PC-9 (cell line): ENCODE data around the gene NRXN2. TPM values are rescaled to one million over a fixed set of nuclear protein-coding genes. Genes with fewer than 3 reads are reported as not detected.

Experiments used
- BruUV-seq: library from RNA; stranded (reverse); fragments of 400-500 nt; replicated peaks from 2 replicates; lab custom pipeline; 2021; lab: Mats Ljungman, UMichigan
- CTCF ChIA-PET: fragments of 300-600 bp; sonication (Branson Sonifier 250); formaldehyde crosslinking; loops from one replicate; lab custom pipeline; 2022; ENCODE audit warnings: antibody characterized with exemption; lab: Charles Lee
- POLR2A ChIA-PET: fragments of 300-600 bp; sonication (Branson Sonifier 250); formaldehyde crosslinking; loops from one replicate; lab custom pipeline; 2022; ENCODE audit warnings: antibody characterized with exemption; ENCODE audit not compliant: unreplicated experiment; lab: Charles Lee
- DNase-seq, 2 experiments: peaks; one replicate each; pipeline versions ENCODE4 v3.0.0 to v3.0.0-alpha.2; 2015 to 2022; ENCODE audit warnings: mixed read lengths in 1 of 2
- H2AFZ ChIP-seq: fragments of 200-600 bp; sonication (generic); 2 replicates; pipeline ENCODE4 v1.8.1; 2017; ENCODE audit warnings: antibody characterized with exemption
- H3F3A ChIP-seq: fragments of 200-600 bp; sonication (generic); 2 replicates; pipeline ENCODE4 v1.8.1; 2017; ENCODE audit warnings: antibody characterized with exemption, mild to moderate bottlenecking, low read depth; ENCODE audit not compliant: insufficient read depth
- H3K27ac ChIP-seq: fragments of 200-600 bp; sonication (generic); 2 replicates; pipeline ENCODE4 v1.6.1; 2016; ENCODE audit warnings: mixed run types
- H3K27me3 ChIP-seq: fragments of 200-600 bp; sonication (generic); 2 replicates; pipeline ENCODE4 v1.6.1; 2016; ENCODE audit warnings: low read depth, mixed run types; ENCODE audit not compliant: insufficient read depth
- H3K36me3 ChIP-seq: fragments of 200-600 bp; sonication (generic); 2 replicates; pipeline ENCODE4 v1.6.1; 2016; ENCODE audit warnings: low read depth, mixed run types
- H3K4me1 ChIP-seq: fragments of 200-600 bp; sonication (generic); replicated peaks from 2 replicates; pipeline ENCODE4 v1.6.1; 2016; ENCODE audit warnings: mixed run types; ENCODE audit not compliant: insufficient read depth
- H3K4me2 ChIP-seq: fragments of 200-600 bp; sonication (generic); 2 replicates; pipeline ENCODE4 v1.6.1; 2017; ENCODE audit warnings: mixed run types
- H3K4me3 ChIP-seq: fragments of 200-600 bp; sonication (generic); 2 replicates; pipeline ENCODE4 v1.6.1; 2016; ENCODE audit warnings: mixed run types
- H3K79me2 ChIP-seq: fragments of 200-600 bp; sonication (generic); 2 replicates; pipeline ENCODE4 v1.6.1; 2017; ENCODE audit warnings: low read depth, mixed run types
- H3K9me2 ChIP-seq: fragments of 200-600 bp; sonication (generic); 2 replicates; pipeline ENCODE4 v1.8.1; 2017; ENCODE audit warnings: mild to moderate bottlenecking; ENCODE audit not compliant: insufficient read depth
- H3K9me3 ChIP-seq: fragments of 200-600 bp; sonication (generic); 2 replicates; pipeline ENCODE4 v1.8.1; 2016; ENCODE audit warnings: low read depth; ENCODE audit not compliant: insufficient read depth
- H4K20me1 ChIP-seq: fragments of 200-600 bp; sonication (generic); 2 replicates; pipeline ENCODE4 v1.8.1; 2017; ENCODE audit not compliant: insufficient read depth
- EZH2 ChIP-seq: fragments of 200-600 bp; sonication (generic); IDR thresholded peaks from 2 replicates; pipeline ENCODE4 v1.8.0; 2017; ENCODE audit warnings: antibody characterized with exemption, low read depth
- intact Hi-C: fragments of 100-400 bp; cut with micrococcal nuclease; formaldehyde crosslinking; loops from one replicate; pipeline ENCODE4 v1.10.0; 2022; ENCODE audit not compliant: unreplicated experiment
- total RNA-seq: library from RNA; stranded (reverse); gene quantifications from 2 replicates; pipeline ENCODE4 v1.2.3, GENCODE V29; 2021
- TF ChIP-seq, protein P1 (sequence below): fragments of 200-600 bp; sonication (generic); conservative IDR thresholded peaks from 2 replicates; pipeline ENCODE4 v1.6.1; 2017; ENCODE audit warnings: mixed run types, antibody characterized with exemption, mild to moderate bottlenecking, moderate library complexity

Gene NRXN2
- total RNA-seq, 1 experiment from 2014 or later: not detected

GRCh38 chr11:64658265-64658664 lies 64.7 kb downstream of the NRXN2 start:
- H2AFZ ChIP-seq: no peak overlapping the region
- peaks cover 38% of the 10 kb centered on the region for H3K4me1 ChIP-seq
- POLR2A ChIA-PET: interaction anchor here (0.6 kb wide), 1 partner anchor 107 kb away, joined by 5 read pairs; no protein-coding TSS in a partner anchor
- no peaks in the 10 kb centered on the region for H4K20me1 ChIP-seq
- TF ChIP-seq EZH2: no peak
- TF ChIP-seq, protein P1, sequence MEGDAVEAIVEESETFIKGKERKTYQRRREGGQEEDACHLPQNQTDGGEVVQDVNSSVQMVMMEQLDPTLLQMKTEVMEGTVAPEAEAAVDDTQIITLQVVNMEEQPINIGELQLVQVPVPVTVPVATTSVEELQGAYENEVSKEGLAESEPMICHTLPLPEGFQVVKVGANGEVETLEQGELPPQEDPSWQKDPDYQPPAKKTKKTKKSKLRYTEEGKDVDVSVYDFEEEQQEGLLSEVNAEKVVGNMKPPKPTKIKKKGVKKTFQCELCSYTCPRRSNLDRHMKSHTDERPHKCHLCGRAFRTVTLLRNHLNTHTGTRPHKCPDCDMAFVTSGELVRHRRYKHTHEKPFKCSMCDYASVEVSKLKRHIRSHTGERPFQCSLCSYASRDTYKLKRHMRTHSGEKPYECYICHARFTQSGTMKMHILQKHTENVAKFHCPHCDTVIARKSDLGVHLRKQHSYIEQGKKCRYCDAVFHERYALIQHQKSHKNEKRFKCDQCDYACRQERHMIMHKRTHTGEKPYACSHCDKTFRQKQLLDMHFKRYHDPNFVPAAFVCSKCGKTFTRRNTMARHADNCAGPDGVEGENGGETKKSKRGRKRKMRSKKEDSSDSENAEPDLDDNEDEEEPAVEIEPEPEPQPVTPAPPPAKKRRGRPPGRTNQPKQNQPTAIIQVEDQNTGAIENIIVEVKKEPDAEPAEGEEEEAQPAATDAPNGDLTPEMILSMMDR: no peak
- intact Hi-C loops: no loop called here
- H3K27ac ChIP-seq: no peak overlapping the region
- no peak overlapping the region for H3K4me3 ChIP-seq
- CTCF ChIA-PET: no interaction called here
- no peaks in the 10 kb centered on the region for H3K79me2 ChIP-seq
- no TSS peak for BruUV-seq
- no peaks in the 10 kb centered on the region for H3K36me3 ChIP-seq
- DNase-seq: no peak
- H3K27me3 ChIP-seq: no peaks in the 10 kb centered on the region
- H3K9me2 ChIP-seq: no peaks in the 10 kb centered on the region
- no peak overlapping the region for H3K4me2 ChIP-seq
- no peaks in the 10 kb centered on the region for H3K9me3 ChIP-seq
- H3F3A ChIP-seq: peaks cover 18% of the 10 kb centered on the region; the same call in 1 of the 2 replicates

DNA sequence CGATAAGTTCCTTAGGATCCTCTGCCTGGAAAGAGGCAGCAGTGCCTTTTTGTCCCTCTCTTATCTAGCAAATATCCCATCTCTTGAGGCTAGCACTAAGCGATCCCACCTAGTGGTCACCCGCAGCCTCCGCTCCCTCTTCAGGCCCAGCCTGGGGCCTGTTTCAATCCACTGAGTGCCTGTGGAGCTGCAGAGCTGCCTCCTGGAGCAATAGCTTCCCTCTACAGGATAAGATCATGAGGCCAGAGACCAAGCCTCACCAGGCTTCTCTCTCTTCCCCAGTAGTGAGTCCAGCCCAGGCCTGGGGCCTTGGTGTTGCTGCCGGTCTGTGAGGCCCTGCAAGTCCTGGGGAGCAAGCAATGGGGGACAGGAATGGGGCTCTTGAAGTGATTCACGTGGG lies 66.1 kb downstream of the NRXN2 start:
- CTCF ChIA-PET: interaction anchor here (0.6 kb wide), 1 partner anchor 32 kb away, joined by 3 read pairs; no protein-coding TSS in a partner anchor
- Histone ChIP-seq H3K4me2 (0 out of 2 replicates have a peak overlapping the region, but pooled peaks have one; percentile 21), H3F3A (peaks cover 25% of the 10 kb centered on the region; the same call in 1 of the 2 replicates), H3K79me2 (no peaks in the 10 kb centered on the region), H3K27me3 (no peaks in the 10 kb centered on the region), H3K9me3 (no peaks in the 10 kb centered on the region), H3K4me3 (no peak overlapping the region), H3K27ac (no peak overlapping the region), H3K9me2 (no peaks in the 10 kb centered on the region), H3K4me1 (peaks cover 38% of the 10 kb centered on the region), H3K36me3 (no peaks in the 10 kb centered on the region), H2AFZ (no peak overlapping the region), H4K20me1 (no peaks in the 10 kb centered on the region)
- intact Hi-C loops: no loop called here
- POLR2A ChIA-PET: no interaction called here
- no peak for DNase-seq
- TF ChIP-seq, protein P1: no peak
- no peak for TF ChIP-seq EZH2
- no TSS peak for BruUV-seq

GRCh38 chr11:64655941-64656601 lies 66.9 kb downstream of the NRXN2 start:
- ChIA-PET CTCF (interaction anchor here (0.6 kb wide), 1 partner anchor 113 kb away, joined by 3 read pairs; no protein-coding TSS in a partner anchor), POLR2A (no interaction called here)
- H3K4me2 ChIP-seq: 0 out of 2 replicates have a peak overlapping the region, but pooled peaks have one; percentile 21
- no peaks in the 10 kb centered on the region for H3K9me2 ChIP-seq
- H3K36me3 ChIP-seq: no peaks in the 10 kb centered on the region
- no peak overlapping the region for H2AFZ ChIP-seq
- no peaks in the 10 kb centered on the region for H4K20me1 ChIP-seq
- H3K4me1 ChIP-seq: peaks cover 38% of the 10 kb centered on the region
- no peak for DNase-seq
- H3K27ac ChIP-seq: no peak overlapping the region
- H3K9me3 ChIP-seq: no peaks in the 10 kb centered on the region
- BruUV-seq: no TSS peak
- no peaks in the 10 kb centered on the region for H3K27me3 ChIP-seq
- intact Hi-C loops: no loop called here
- no peak for TF ChIP-seq EZH2
- TF ChIP-seq, protein P1: no peak
- H3F3A ChIP-seq: peaks cover 25% of the 10 kb centered on the region; the same call in 1 of the 2 replicates
- H3K4me3 ChIP-seq: no peak overlapping the region
- H3K79me2 ChIP-seq: no peaks in the 10 kb centered on the region
